ENCODE results near the gene SERP2.

Gene SERP2

DNA sequence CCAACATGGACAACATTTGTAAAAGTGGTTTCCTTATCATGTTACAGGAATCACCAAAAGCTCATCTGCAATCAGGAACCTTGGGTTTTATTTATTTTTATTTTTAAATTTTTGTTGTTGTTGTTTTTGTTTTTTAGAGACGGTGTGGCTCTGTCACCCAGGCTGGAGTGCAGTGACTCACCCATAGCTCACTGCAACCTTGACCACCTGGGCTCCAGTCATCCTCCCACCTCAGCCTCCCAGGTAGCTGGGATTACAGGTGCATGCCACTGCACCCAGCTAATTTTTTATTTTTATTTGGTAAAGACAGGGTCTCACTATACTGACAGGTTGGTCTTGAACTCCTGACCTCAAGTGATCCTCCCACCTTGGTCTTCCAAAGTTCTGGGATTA is 13.6 kb upstream of the SERP2 start:
- no peak for FAIRE-seq

DNA sequence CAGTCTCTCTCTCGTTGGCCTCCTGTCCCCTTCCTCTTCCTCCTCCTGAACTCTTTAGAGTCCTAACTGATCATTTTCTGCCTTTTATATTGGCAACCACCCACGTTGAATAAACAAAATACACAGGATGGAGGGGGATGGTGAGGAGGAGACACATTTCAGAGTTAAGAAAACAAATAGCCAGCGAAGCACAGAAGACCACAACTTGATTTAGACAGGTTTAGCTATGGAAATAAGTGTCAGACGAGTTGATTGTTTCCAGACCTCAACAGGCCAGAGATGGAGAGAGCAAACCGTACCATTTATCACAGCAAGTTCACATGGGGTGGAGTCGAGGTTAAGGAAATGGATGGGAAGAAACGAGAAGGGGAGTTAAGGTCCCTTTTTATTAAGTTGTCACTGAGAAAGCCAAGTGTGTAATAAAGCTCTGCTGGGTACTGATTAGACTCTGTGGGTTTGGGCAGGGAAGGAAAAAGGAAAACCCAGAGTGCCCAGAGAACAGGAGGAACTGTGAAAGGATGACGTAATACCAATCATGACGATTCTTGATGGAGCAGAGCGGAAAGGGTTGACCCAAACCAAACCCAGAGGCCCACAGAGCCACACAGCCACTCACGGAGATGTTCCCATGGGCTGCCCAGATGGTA is 11.1 kb upstream of the SERP2 start:
- FAIRE-seq, result no peak

DNA sequence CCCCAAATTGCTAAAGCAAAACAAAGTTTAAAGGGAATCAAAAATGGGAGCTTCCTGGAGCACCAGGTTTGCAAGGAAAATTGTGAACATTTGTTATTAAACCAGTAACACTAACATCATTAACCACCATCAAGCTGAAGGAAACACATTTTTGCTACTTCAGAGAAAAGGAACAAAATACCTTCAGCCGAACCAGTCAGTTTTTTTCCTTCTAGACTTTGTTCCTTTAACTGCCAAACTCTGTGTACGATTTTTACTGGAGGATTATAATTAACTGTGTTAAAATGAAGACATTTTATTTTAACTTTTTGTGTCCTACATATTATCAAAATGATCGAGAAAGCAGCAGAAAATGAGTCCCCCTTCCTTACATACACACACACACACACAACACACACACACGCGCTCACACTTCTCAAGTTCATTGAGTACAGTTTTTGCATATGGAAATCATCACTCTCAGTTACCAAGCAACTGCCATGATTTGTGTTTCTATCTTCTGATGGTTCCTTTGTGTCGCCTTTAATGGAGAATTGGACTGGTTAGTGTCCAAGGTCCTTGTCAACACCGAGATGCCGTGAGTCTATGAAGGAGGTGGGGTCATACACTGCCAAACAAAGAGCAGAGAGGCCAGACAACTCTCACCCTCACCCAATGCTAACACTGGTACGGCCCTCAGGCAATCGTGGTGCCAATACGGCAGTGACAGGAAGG is 9.8 kb upstream of the SERP2 start:
- no peak for FAIRE-seq

DNA sequence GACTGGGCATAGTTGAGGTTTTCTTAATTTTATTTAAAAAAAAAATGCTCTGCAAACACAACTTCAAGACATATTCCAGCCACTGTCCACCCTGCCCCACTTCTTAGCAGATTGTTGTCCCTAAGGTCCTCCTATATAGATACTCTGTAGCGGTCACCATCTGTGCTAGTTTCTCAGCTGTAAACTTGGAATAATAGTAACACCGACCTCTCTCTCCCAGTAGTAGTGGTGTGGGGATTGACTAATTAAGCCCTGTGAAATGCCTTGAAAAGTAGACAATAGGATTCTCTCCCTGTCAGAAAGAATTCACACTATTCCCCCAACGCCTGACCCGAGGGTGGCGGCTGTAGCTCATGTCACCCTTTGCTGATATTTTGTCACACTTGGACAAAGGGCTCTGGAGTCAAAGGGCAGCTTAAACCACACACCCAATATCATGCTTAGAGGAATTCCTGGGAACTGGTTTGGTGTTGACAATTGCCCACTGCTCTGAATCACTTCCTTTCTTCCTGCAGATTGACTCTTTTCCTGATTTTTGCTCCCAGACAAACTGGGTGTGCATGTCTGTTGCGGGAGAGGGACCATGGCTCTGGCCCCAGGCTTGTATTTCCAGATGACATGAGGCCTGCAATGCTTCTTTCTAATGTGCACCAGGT is 9.2 kb upstream of the SERP2 start:
- FAIRE-seq, result no peak

DNA sequence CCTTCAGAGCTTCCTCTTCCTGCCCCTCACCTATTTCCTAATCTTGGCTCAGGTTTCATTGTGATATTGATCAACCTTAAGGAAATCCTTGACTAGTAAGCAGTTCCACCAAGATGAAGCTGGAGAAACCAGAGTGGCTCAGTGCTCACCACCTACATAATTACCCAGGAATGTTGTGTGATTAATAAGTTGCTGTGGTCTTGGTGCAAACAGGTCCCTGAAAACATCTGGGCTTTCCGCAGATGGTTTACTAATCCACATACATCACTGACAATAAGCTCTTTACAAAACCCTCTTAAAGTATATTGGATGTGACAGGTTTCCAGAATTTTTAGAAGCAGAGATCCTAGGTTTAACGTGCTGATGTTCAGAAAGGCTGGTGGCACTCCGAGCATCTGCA is 8.6 kb upstream of the SERP2 start:
- FAIRE-seq, result no peak

DNA sequence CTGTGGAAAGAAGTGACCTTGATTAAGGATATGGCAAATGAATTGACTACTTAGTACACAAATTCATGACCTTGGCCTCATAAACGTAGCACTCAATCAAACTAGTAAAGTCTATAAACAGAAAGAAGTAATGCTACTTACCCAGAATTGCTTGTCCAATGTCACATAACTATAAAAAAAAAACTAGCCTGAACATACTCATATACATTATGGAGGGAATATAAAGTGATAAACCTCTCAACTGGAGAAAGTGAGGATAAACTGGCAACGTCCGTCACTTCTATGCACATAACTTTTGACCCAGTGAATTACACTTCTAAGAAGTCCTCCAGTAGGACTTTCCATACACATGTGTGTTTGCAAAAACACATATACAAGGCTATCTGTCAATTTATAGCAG is 7.7 kb upstream of the SERP2 start:
- no peak for FAIRE-seq

DNA sequence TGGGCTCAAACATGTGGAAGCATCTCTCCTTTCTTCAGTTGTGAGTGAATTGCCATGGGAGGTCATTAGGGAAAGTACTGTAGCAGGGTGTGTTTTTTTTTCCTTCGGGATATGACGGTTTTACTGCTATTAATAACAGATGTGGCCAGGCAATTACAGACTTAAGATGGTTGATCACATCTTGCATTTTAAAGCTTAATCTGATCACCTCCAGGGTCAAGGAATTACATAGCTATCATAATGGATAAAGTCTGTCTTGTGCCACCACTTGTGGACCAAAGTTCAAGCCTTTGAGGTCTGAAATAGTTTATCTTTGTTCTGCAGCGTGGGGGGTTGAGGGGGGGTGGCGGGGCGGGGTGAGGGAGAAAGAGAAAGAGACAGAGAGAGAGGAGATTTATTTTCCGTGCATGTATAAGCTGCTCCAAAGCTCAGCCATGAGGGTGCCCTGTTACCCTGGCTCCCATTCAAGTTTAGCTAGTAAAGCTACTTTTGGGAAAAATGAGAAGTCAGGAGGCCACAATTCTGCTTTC is 5.5 kb upstream of the SERP2 start:
- no peak for FAIRE-seq

DNA sequence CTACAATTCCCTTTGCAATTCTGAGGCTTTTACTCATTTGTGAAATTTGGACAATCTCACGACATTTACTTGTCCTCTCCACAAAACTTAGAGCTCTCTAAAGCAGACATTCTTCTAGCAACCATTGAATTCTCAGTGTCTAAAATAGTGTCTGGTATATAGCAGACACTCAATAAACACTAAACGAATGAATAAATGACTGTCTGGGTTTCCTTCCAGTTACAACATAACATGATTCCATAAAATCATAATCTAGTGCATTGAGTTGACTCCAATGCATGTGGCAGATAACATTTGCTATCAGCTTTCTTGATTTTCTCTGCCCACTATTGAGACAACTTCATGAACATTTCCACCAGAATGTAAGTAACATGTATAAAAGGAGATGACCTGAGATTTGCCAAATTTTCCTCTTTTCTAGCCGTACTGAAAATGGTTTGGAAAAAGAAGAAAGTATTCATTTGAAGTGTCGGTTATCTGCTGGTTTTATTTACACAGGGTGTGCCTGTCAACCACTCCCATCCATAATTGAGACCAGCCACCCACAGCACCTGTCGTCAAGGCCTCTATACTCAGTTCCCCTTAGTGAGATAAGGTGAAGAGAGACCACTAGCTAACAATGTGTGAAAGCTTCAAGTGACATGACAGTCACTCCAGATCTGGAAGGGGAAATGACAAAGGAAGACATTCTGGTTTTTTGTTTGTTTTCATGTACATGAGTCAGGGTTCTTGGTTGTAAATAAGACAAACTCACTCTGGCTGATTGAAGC is 4.8 kb upstream of the SERP2 start:
- FAIRE-seq, result no peak

DNA sequence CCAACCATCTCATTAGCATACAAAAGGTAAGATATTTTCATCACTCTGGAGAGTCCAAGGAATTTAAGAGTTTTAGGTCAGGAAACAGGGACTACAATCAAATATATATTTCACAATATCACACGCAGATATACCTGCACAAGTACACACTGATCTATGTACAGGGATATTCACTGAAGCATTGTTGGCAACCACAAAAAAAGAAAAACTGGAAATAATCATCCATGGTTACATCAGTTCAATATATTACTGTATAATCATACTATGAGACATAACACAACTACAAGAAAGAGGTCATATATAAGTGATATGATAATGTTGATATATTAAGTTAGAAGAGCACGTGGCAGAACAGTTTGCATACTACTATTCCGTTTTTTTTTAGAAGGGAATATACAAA is 2.2 kb upstream of the SERP2 start:
- no peak for FAIRE-seq

DNA sequence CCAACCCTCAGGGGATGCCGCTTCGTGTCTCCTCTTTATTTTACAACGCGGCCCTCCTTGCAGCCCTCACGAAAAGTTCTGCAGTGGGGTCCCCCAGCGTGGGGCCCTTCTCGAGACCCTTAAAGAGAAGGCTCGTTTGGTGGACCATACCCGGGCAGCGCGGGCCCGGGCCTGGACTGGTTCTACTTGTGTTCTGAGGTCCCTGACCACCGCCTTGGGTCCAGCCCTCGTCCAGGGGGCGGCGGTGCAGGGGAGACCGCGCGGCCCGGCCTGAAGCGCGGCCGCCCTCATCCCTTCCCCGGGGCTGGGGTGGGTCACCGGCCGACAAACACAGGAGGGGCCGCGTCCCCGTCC is 400 bp upstream of the SERP2 start:
- no peak for FAIRE-seq

DNA sequence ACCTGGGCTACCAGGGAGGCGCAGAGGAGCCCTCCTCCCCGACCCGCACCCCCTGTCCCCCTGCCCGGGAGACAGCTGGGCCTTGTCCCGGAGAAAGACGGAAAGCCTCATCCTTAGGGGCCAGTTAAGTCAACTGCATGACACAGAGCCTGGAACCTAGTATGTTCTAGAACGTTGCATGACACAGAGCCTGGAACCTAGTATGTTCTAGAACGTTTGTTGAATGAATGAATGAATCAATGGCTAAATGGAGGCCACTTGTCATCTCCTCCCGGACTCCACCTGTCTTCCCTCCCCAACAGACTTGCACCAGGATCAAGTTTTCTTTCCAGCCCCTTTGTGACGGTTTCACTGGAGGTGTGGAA is 706 bp downstream of the SERP2 start:
- no peak for FAIRE-seq

DNA sequence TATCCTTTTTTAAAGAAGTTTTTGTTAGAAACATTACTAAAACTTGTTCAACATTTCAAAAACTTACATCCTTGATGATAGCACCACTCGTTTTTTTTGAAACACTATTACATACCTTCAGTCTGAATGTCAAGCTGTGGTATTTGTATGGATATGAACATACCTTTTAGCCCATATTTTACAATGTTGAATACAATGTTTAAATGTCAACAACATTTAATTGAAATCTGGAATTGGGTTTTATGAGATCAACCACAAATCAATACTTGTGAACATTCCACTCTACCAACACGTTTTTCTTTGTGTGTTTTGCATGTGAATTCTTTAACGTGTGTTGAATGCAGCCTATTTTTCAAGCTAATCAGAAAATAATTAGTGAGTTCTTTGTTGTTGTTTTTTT is 4.7 kb downstream of the SERP2 start:
- no peak for FAIRE-seq

DNA sequence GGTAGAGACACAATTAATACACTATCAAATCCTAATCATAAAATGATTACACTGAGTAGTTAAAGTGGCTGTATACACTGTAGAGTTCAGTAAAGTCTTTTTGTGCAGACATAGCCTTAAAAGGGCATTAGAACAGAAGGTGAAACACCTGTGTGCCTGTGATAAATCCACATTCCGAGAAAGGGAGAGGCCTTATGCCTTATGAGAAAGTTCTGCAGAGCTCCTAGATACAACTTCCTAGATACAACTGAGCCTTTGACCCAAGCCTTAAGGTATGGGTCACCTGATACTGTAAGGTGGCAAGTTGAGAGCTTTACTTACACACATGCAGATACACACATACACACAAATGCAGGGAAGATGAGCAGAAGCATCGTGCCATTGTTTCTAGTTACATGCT is 6.3 kb downstream of the SERP2 start:
- FAIRE-seq, result no peak

DNA sequence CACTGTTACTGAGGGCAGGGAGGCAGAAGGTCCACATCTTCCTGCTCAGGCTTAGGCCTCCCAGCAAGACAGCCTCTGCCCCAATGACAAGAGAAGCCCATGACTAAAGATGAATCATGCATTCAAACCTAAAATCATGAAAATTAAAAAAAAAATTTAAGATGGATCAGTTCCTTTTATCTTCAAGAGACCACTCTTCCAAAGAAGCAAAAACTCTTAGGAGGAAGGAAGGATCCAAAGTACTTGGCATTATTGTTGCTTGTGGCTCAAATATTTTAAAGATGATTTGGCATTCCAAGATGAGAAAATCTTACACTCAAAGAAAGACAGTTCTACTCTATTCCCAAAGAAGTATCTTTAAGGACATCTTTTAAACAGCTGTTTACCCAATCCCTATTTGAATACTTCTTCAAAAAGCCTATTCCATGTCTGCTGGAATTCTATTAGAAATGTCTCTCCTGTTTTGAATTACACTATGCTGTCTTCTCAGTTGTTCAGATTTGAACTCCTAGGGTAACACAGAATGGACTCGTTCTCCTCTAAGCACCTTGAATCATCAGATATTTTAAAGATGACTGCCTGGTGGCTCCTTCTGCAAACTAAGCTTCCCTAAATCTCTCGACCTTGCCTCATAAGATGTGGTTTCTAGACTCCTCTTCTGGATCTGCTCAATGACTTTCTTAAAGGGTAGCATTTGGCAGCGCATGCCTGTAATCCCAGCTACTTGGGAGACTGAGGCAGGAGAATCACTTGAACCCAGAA is 7.0 kb downstream of the SERP2 start:
- no peak for FAIRE-seq

DNA sequence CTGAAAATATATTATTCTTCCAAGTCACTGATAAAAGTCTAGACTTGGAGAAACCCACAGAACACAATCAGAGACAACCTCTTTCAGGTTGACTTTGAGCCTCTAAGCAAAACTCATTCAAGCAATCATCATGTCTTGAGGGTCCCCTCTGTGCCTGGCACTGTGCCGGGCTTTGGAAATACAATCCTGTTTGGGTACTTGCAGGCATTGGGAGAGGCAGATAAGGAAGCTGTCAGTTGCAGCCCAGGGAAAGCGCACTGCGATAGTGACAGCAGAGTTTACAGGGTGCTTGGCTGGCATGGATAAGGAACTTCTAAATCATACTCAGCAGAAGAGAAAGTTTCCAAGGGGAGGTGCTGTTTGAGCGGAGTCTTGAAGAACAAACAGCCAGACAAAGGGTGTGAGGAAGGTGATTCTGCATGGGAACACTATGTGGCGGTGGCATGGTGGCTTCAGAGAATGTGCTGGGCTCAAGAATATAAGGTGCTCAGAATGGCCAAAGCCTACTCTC is 9.1 kb downstream of the SERP2 start:
- no peak for FAIRE-seq

DNA sequence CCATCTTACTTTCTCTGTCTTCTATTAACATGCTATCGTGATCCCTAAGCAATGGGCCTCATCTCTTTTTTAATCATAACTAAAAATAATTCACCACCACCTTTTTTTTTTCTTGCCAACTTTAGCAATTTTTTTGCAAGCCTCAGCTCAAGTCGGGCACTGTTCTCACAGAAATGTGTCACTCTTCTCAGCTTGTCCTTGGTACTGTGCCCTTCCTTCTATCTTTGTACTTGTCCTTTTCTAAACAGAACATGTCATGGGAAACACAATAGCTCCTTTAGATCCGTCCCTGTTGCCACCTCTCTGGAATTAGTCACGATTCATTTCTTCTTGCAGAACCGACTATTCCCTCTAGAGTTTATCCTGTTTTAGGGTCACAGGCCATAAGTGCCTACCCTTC is 10.3 kb downstream of the SERP2 start:
- no peak for FAIRE-seq

DNA sequence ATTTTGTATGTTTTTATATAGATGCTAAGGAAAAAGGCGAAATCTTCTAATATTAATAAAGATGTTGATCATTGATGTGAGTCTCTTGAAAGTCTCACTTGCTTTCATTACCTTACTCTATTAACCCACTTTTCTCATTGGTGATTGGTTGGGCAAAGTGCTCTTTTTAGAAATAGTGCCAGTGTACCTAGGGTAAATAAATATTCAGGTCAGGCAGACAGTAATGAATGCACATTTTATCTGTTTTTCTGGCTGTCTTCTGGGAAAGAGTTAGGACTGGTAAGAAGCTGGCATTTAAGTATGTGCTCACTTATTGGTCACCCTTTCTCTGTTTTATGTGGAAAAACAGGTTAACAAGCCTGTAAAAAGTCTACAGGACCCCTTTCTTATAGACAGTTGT is 11.2 kb downstream of the SERP2 start:
- FAIRE-seq, result no peak

DNA sequence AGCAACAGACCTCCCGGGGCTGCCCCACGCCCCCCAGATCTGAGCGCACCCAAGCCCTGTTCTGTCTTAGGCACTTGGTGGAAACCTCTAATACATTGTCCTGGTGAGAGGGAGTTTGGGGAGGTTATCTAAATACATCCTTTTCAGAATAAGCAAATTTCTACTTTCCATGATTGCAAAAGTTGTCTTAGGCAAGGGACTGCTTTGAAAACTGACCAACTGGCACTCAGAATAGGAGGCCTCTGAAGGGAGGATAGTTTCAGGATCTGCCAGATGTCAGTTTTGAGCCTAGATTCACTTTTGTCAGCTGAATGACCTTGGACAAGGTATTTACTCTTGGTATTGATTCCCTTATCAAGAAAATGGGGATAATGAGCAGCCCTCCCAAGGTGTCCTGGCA is 11.8 kb downstream of the SERP2 start:
- FAIRE-seq, result no peak

DNA sequence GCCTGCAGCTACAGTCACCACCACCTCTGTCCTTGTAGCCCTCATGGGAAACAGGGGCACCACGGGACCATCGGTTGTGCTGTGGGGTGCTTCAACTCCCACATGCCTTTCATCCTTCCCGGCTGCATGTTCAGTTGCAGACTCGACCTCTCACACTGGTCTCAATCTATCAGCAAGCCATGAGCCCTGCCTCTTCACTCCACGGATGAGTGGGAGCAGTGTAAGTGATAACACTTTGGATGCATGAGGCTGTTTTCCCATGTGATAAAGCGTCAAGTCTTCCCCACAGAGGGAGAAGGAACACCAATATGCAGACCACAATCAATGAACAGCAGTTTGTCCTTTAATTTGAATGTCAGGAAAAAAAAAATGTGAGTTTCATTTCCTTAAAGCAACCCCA is 12.2 kb downstream of the SERP2 start:
- FAIRE-seq, result no peak

DNA sequence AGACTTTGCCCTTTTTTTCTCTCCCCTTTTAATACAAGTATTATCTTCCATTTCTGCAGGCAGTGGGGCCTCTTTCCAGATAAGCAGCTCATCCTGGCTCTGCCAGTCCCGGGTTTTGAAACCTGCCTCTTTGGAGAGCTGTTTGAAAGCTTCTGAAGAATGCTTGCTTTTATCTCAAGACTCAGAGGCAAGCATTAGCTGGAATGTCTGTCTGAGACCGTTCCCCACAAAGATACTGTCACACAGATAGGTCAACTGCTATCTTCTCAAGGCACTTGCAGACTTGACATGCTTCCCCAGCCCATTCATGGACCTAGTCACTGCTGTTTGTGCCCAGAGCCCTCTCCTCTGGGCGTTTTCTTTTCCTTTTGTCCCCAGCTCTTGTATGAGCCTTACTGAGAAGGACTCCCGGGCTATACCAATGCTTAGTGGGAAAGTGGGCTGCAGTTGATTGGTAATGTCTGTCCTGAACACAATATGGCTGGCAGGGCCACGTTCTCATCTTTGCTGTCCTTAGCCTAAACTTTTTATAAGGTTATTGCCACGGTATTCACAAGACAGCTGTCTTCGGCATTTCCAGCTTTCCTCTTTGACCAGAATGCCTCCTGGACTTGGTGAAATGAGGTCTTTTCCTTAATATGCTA is 13.4 kb downstream of the SERP2 start:
- FAIRE-seq, result no peak

DNA sequence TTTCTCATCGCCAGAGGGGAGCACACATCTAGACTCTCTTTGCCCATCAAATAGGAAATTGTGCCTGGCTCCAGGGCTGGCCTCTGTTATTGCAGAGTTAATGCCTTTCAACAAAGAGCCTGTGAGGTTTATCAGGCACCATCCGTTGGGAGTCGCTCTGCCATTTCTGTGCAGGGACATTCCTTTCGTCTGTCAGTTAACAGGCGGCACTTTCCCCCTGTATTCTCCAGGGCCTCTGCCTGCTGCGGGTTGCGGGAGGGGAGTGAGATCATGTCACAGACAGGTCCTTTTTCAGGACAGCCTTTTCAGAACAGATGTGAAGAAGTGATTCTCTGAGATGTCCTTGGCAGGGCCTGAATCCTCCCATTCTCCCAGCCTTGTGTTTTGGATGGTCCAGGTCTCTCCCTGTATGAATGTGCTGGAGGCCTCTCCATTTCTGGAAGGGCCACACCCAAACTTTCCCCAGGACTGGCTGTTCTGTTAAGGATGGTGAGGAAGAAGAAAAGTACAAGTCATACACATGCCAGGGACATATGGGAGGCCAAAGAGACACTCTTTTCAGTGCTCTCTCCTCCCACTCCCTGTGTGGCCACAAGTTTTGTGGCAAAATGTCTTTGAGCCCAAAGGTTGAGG is 14.9 kb downstream of the SERP2 start:
- no peak for FAIRE-seq
